B cell (primary cell): Measurements from ENCODE around the gene SLC25A39. TPM values are rescaled to one million over a fixed set of nuclear protein-coding genes. Genes with fewer than 3 reads are reported as not detected.

Experiments used
- ATAC-seq: fragments of 200-7000 bp; cut with Tn5 transposase; one replicate; pipeline ENCODE4 v1.10.0; 2021; ENCODE audit warnings: low read depth, mild to moderate bottlenecking, moderate number of reproducible peaks, moderate library complexity
- CTCF ChIA-PET: fragments of 350-600 bp; sonication (Branson Sonifier 250); formaldehyde crosslinking; loops from one replicate; lab custom pipeline; 2021; ENCODE audit warnings: antibody characterized with exemption, inconsistent platforms; lab: Charles Lee
- POLR2A ChIA-PET: fragments of 350-600 bp; sonication (Branson Sonifier 250); formaldehyde crosslinking; loops from one replicate; lab custom pipeline; 2021; ENCODE audit warnings: antibody characterized with exemption; lab: Charles Lee
- DNase-seq: peaks from one replicate; pipeline ENCODE4 v3.0.0; 2013
- H2AFZ ChIP-seq: 2 replicates; pipeline ENCODE4 v1.6.1; 2012; ENCODE audit warnings: mild to moderate bottlenecking, low read depth, low read length; ENCODE audit not compliant: insufficient read depth, poor library complexity, severe bottlenecking
- H3K27ac ChIP-seq, 2 donors: 1 replicate in 1 of 2; 2 replicates in 1 of 2; pipeline ENCODE4 v1.5.1; 2012 to 2013; ENCODE audit warnings: low read length in 2 of 2, mild to moderate bottlenecking in 2 of 2, moderate library complexity in 1 of 2
- H3K27me3 ChIP-seq, 4 experiments: fragments of 200-600 bp in 1 of 4; sonication (generic) in 1 of 4; replicated peaks in 1 of 4; 1 replicate in 2 of 4; 2 replicates in 2 of 4; pipeline versions ENCODE4 v1.6.1 to v1.7.0; 2013 to 2016; ENCODE audit warnings: low read length in 3 of 4, mild to moderate bottlenecking in 2 of 4, mixed read lengths in 1 of 4, moderate library complexity in 1 of 4; ENCODE audit not compliant: insufficient read depth in 4 of 4, control insufficient read depth in 3 of 4; ENCODE audit errors: control extremely low read depth in 1 of 4
- H3K36me3 ChIP-seq, 2 experiments: replicated peaks in 1 of 2; 1 replicate in 1 of 2; 2 replicates in 1 of 2; pipeline versions ENCODE4 v1.6.1 to v1.7.1; 2013; ENCODE audit warnings: low read length in 1 of 2; ENCODE audit not compliant: insufficient read depth in 2 of 2, control insufficient read depth in 1 of 2; ENCODE audit errors: control extremely low read depth in 1 of 2, extremely low read depth in 1 of 2
- H3K4me1 ChIP-seq, 2 donors: fragments of 200-600 bp in 1 of 2; sonication (generic) in 1 of 2; 1 replicate in 1 of 2; 2 replicates in 1 of 2; pipeline versions ENCODE4 v1.5.1 to v1.6.1; 2013 to 2017; ENCODE audit warnings: low read length in 2 of 2; ENCODE audit not compliant: control insufficient read depth in 2 of 2, insufficient read depth in 2 of 2
- H3K4me2 ChIP-seq: replicated peaks from 2 replicates; pipeline ENCODE3; 2012; ENCODE audit warnings: mild to moderate bottlenecking, low read depth, low read length; ENCODE audit not compliant: poor library complexity, severe bottlenecking
- H3K4me3 ChIP-seq, 5 experiments: fragments of 200-600 bp in 1 of 5; sonication (generic) in 1 of 5; 1 replicate in 3 of 5; 2 replicates in 2 of 5; pipeline versions ENCODE4 v1.5.1 to v1.7.0; 2011 to 2016; ENCODE audit warnings: low read length in 4 of 5, mild to moderate bottlenecking in 4 of 5, low read depth in 2 of 5, control low read depth in 1 of 5, moderate library complexity in 1 of 5; ENCODE audit not compliant: insufficient read depth in 1 of 5; ENCODE audit errors: control extremely low read depth in 1 of 5, extremely low read depth in 1 of 5
- H3K79me2 ChIP-seq: fragments of 200-600 bp; sonication (generic); one replicate; pipeline ENCODE4 v1.6.0; 2016; ENCODE audit warnings: low read length; ENCODE audit not compliant: control insufficient read depth, insufficient read depth
- H3K9ac ChIP-seq: fragments of 200-600 bp; sonication (generic); 2 replicates; pipeline ENCODE4 v1.6.1; 2017; ENCODE audit warnings: mild to moderate bottlenecking, low read length, moderate library complexity
- H3K9me3 ChIP-seq, 3 donors: one replicate each; pipeline versions ENCODE4 v1.6.1 to v1.7.1; 2013; ENCODE audit warnings: low read length in 2 of 3; ENCODE audit not compliant: control insufficient read depth in 2 of 3, insufficient read depth in 1 of 3; ENCODE audit errors: control extremely low read depth in 1 of 3
- H4K20me1 ChIP-seq: 2 replicates; pipeline ENCODE4 v1.6.0; 2012; ENCODE audit warnings: mild to moderate bottlenecking, low read length; ENCODE audit not compliant: insufficient read depth, control insufficient read depth, poor library complexity, severe bottlenecking
- H3K27ac Mint-ChIP-seq: one replicate; pipeline ENCODE4 v1.8.0; 2021; ENCODE audit warnings: mixed read lengths
- H3K27me3 Mint-ChIP-seq: one replicate; pipeline ENCODE4 v1.8.0; 2021; ENCODE audit warnings: mixed read lengths
- H3K4me1 Mint-ChIP-seq: one replicate; pipeline ENCODE4 v1.8.0; 2021; ENCODE audit warnings: mixed read lengths
- H3K4me3 Mint-ChIP-seq: one replicate; pipeline ENCODE4 v1.8.0; 2021; ENCODE audit warnings: mixed read lengths
- H3K9me3 Mint-ChIP-seq: one replicate; pipeline ENCODE4 v1.8.0; 2022; ENCODE audit warnings: mixed read lengths; ENCODE audit not compliant: insufficient read depth
- CTCF ChIP-seq: fragments of 200-600 bp; IDR thresholded peaks from one replicate; pipeline ENCODE4 v1.8.0; 2022; ENCODE audit warnings: antibody characterized with exemption, mild to moderate bottlenecking
- EZH2 ChIP-seq: IDR thresholded peaks from 2 replicates; pipeline ENCODE4 v1.6.1; 2012; ENCODE audit warnings: borderline replicate concordance, low read depth, mild to moderate bottlenecking, moderate library complexity, low read length; ENCODE audit not compliant: insufficient read depth, poor library complexity, severe bottlenecking
- WGBS: methylation state at CpG from one replicate; pipeline ENCODE4 v1.1.5; 2013; ENCODE audit warnings: missing lambda C conversion rate; ENCODE audit not compliant: insufficient coverage; 5-methylcytosine and 5-hydroxymethylcytosine counted together
- intact Hi-C: fragments of 100-400 bp; cut with micrococcal nuclease; formaldehyde crosslinking; loops from one replicate; pipeline ENCODE4 v1.10.0; 2022
- polyA plus RNA-seq: library from polyadenylated mRNA; depleted of rRNA; stranded (reverse); fragments of >200 nt; gene quantifications from 2 replicates; pipeline ENCODE4 v1.2.3, GENCODE V29; 2012
- total RNA-seq, 2 donors: library from RNA; stranded (reverse); fragments of 120-200 nt in 1 of 2; gene quantifications; 1 replicate in 1 of 2; 2 replicates in 1 of 2; pipeline versions ENCODE4 v1.2.3 to v1.2.4, GENCODE V29; 2013 to 2022

SLC25A39 gene
- total and polyA plus RNA-seq, 2 donors (not counting 1 experiment from before 2014, with no cell fraction given) = 88.4 to 160 TPM

- H3K4me1 ChIP-seq = peaks cover 10 to 20% of the 10 kb centered on the region in 2 donors
- no peaks in the 10 kb centered on the region for H4K20me1 ChIP-seq
- H3K9me3 ChIP-seq = no peaks in the 10 kb centered on the region
- no peaks in the 10 kb centered on the region for H3K36me3 ChIP-seq
- H3K27me3 ChIP-seq = peaks cover 0 to 26% (median 8%) of the 10 kb centered on the region in 4 experiments
- Mint-ChIP-seq H3K4me3 (no peak overlapping the region), H3K4me1 (peaks cover 11% of the 10 kb centered on the region), H3K9me3 (no peaks in the 10 kb centered on the region), H3K27ac (peak overlapping the region; percentile 56), H3K27me3 (peaks cover 14% of the 10 kb centered on the region)
- no peak overlapping the region for H3K27ac ChIP-seq
- POLR2A ChIA-PET = no interaction called here
- ATAC-seq (no peak), DNase-seq (no peak)
- TF ChIP-seq CTCF = no peak
- TF ChIP-seq EZH2 = no peak
- no peak overlapping the region for H3K4me3 ChIP-seq
- H3K79me2 ChIP-seq = no peaks in the 10 kb centered on the region
- CTCF ChIA-PET = interaction anchor here (0.9 to 6.2 kb wide), 4 partner anchors 8 to 154 kb away, joined by 3 to 52 read pairs (median 3); no protein-coding TSS in a partner anchor
- intact Hi-C loops = no loop called here
- no peak overlapping the region for H3K9ac ChIP-seq
- H2AFZ ChIP-seq = no peak overlapping the region
- WGBS = 60% methylated on average over 1 of the region's 6 CpGs
- H3K4me2 ChIP-seq = no peak overlapping the region
Measured at GRCh38 chr17:44360144-44360533, 35.5 kb upstream of the SLC25A39 start.

DNA sequence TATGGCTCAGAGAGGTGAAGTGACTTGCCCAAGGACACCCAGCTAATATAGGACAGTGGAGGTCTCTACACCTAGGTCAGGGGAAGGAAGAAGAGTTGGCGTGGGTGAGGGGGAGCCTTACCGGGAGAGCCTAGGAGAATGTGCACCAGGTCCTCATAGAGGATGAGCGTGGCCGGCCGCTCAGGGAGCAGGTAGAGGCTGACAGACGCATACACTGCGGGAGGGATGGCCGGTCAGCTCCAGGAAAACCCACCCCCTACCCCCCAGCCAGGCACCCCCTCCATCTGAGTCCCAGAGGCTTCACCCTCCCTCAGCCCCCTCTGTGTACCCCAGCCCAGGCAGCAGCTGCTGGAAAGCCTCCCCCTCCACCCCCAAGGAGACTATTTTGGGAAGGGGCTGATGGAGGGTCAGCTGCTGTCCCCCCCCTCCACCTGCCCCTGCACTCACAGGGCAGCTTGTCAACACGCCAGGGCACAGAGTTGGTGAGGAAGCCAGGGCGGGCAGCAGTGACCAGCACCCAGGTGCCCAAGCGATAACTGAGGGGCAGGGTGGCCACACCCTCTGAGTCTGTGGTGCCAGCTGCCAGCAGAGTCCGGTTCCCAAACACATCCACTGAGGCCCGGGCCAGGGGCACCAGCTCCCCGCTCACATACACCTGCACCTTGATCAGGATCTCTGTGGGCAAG, 35.0 kb upstream of the SLC25A39 start:
- 80% methylated on average over 7 of the region's 14 CpGs for WGBS
- TF ChIP-seq EZH2 (no peak), CTCF (no peak)
- H3K27ac ChIP-seq = no peak overlapping the region

More for the DNA sequence above, 35.0 kb upstream of the SLC25A39 start:
- no peak for DNase-seq
- Histone ChIP-seq H3K4me3 (no peak overlapping the region), H3K4me1 (peaks cover 10 to 20% of the 10 kb centered on the region in 2 donors), H3K36me3 (no peaks in the 10 kb centered on the region), H3K27me3 (peaks cover 0 to 24% (median 6%) of the 10 kb centered on the region in 4 experiments), H3K4me2 (no peak overlapping the region), H3K9ac (no peak overlapping the region), H4K20me1 (no peaks in the 10 kb centered on the region), H3K79me2 (no peaks in the 10 kb centered on the region), H2AFZ (no peak overlapping the region), H3K9me3 (no peaks in the 10 kb centered on the region)
- POLR2A ChIA-PET = no interaction called here
- no peak for ATAC-seq
- H3K9me3 Mint-ChIP-seq = no peaks in the 10 kb centered on the region
- intact Hi-C loops = no loop called here
- peaks cover 10% of the 10 kb centered on the region for H3K27me3 Mint-ChIP-seq
- H3K27ac Mint-ChIP-seq = peak overlapping the region; percentile 56
- H3K4me3 Mint-ChIP-seq = no peak overlapping the region
- peaks cover 11% of the 10 kb centered on the region for H3K4me1 Mint-ChIP-seq
- CTCF ChIA-PET = interaction anchor here (0.9 to 6.2 kb wide), 5 partner anchors 7 to 155 kb away, joined by 3 to 52 read pairs (median 3); no protein-coding TSS in a partner anchor
